Right renal cortex interstitium (tissue), 3 donors: ENCODE results near the gene PCNX1. TPM values are rescaled to one million over a fixed set of nuclear protein-coding genes. Genes with fewer than 3 reads are reported as not detected.
"Not testable (repeated sequence)": the region's sequence is repeated elsewhere in the genome, so short reads cannot be mapped to it uniquely, and the experiment has no call there.

Experiments used
- DNase-seq, 3 donors: peaks; one replicate each; pipeline ENCODE4 v3.0.0-alpha.2; 2013; ENCODE audit warnings: low read depth in 3 of 3, low spot score in 2 of 3
- polyA plus RNA-seq, 3 donors: library from polyadenylated mRNA; unstranded; fragments of 120-200 nt; gene quantifications; one replicate each; pipeline ENCODE4 v1.2.1, GENCODE V29; 2013; ENCODE audit not compliant: insufficient read length in 3 of 3

PCNX1 gene
- polyA plus RNA-seq, 3 donors, result 45.8 to 49.2 (median 49.2) TPM

DNA sequence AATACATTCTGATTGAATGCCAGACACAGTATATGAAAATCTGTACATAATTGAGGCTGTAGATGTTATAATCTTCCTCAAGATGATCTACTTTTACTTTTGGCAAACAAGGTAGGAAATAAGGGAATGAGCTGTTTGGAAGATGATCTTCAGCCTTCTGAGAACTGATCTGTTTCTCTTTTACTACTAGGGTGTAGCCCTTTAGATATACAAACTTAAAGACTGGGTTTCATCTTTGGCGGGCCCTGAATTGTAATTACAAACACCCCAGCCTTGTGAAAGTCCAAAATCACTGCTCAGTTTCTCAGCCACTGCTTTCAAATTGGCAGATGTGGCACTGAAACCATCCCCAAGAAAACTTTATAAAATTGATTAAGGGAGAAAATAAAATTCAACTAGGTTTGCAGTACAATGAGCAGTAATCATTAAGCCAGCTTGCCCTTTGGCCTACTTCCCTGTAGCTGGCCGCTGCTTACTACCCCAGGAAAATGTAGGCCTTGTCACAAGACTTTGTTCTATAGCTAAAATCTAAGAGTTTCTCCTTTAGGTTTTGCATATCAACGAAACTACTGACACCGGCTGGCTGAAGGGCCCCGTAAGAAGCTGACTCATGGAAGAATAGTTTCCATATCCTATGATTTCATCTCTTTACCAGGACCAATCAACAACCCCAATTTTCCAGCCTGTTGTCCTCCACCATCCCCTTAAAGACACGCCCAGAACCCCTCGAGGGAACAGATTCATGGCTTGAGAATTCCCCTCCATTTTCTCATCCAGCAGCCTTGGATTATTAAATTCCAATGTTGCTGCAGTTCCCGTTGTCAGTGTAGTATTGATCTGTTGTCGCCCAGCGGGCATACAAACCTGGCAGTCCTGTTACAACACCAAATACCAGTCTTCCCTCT is 210.8 kb downstream of the PCNX1 start:
- DNase-seq, result no peak

DNA sequence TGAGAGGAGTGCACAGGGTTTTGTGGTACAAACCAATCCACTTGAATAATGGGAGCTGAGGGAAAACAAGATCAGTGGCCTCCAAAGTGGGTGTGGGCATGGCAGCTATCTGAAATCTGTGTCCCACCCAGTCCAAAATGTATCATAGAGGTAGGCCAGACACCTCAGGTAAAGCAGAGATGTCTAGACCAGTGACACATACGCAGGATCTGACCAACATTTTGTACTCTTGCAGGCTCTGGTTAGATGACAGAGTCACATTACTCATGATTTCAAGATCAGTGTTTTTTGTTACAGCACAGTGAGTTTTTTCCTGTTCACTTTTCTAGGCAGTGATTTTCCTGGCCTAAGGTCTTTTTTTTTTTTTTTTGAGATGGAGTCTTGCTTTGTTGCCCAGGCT is 211.8 kb downstream of the PCNX1 start:
- no peak for DNase-seq

GRCh38 chr14:71119832-71120231 is 212.6 kb downstream of the PCNX1 start:
- no peak for DNase-seq

DNA sequence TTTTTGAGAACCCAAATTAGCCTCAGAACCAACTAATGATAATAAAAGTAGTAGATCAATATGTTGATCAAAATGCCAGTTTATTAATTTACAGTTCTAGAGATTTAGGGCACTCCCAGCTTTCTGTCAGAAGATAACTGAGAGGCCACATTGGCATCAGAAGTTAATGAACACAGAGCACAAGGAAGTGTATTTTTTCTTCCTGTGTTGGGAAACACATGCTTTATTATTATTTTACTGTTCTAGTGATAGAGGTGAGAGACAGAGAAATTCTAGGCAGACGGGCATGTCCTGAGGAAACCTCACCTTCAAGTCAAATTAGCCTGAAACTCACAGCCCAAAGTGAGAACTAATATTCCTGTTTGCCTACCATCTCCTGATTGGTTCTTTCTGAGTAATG is 213.7 kb downstream of the PCNX1 start:
- no peak for DNase-seq

DNA sequence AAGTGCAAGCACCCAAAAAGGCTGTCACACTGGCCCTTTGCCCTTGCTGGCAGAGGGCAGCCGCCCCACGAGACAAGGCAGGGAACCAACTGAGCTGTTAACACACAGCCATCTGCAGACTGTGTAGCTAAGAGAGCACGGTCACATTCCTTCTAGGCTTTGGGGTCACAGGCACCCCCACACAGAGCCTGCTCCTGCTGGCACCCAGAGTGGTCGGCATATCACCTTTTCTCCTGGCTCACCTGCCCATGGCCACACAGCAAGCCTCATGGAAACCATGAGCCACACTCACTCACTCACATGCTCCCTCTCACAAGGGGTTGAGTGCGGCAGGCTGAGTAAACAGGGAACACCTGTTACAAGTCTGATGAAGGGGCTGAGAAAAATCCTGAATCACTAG is 214.5 kb downstream of the PCNX1 start:
- no peak for DNase-seq

DNA sequence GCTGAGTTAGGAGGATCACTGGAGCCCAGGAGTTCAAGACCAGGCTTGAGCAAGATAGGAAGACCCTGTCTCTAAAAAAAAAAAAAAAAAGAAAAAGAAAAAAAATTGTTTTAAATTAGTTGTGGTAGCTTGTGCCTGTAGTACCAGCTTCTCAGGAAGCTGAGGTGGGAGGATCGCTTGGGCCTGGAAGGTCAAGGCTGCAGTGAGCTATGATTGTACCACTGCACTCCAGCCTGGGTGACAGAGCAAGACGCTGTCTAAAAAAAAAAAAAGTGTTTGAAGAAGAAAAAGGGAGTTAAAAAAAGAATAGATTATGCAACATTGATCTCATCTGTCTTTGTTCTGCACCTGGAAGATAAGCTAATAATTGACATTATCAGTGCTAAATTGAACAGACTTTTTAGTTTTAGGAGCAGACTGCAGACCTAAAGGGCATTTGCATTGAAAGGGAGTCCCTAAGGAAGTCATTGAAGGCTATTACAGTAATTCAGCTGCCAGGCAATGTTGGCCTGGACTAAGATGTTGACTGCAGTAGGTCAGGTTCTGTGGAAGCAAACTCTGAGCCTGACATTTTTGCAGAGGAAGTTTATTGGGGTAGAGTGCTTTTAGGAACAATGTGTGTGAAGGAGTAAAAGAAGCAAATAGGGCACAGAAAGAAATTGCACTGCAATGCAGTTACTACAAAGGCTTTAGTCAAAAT is 215.8 kb downstream of the PCNX1 start:
- no peak for DNase-seq

GRCh38 chr14:71123579-71124135 is 216.4 kb downstream of the PCNX1 start:
- DNase-seq, result no peak

DNA sequence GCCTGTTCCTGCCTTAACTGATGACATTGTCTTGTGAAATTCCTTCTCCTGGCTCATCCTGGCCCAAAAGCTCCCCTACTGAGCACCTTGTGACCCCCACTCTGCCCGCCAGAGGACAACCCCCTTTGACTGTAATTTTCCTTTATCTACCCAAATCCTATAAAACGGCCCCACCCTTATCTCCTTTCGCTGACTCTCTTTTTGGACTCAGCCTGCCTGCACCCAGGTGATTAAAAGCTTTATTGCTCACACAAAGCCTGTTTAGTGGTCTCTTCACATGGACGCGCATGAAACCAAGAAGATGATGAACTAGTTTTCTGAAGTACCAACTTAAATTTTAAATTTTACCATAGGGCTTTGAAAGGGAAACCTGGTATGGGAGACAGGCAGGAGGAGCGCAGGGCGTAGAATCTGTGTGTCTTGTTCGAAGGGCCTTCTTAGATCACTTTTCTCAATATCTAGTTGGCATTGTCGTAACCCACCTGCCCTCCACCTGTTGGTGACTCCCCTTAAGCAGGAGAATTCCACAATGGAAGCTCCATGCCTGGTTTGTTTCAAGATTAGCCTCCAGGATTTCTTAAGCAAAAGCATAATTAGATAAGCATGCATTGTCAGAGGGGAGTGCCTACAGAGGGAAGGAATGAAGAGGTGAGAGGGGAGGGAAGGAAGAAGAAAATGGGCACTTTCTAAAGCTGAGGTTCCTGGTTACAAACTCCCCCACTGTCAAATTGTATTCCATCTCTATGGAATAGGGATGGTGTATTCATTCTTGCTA is 222.6 kb downstream of the PCNX1 start:
- DNase-seq, result not testable (repeated sequence)

DNA sequence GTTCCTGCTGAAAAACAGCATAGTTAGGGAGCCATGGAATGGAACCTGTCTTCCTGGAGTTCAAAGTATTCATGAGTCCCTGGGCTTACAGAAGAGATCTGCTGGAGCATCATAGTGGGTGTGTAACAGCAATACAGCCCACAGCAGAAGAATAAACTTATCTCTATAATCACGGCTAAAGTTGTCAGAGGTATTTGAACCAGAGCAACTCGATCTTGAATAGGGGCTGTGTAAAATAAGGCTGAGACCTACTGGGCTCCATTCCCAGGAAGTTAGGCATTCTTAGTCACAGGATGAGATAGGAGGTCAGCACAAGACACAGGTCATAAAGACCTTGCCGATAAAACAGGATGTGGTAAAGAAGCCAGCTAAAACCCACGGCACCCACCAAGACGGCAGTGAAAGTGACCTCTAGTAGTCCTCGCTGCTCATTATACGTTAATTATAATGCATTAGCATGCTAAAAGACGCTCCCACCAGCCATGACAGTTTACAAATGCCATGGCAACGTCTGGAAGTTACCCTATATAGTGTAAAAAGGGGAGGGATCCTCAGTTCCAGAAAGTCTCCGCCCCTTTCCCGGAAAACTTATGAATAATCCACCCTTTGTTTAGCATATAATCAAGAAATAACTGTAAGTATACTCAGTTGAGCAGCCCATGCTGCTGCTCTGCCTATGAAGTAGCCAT is 223.4 kb downstream of the PCNX1 start:
- DNase-seq, result no peak

- DNase-seq, result no peak
Measured at GRCh38 chr14:71133296-71133695, 226.0 kb downstream of the PCNX1 start.

DNA sequence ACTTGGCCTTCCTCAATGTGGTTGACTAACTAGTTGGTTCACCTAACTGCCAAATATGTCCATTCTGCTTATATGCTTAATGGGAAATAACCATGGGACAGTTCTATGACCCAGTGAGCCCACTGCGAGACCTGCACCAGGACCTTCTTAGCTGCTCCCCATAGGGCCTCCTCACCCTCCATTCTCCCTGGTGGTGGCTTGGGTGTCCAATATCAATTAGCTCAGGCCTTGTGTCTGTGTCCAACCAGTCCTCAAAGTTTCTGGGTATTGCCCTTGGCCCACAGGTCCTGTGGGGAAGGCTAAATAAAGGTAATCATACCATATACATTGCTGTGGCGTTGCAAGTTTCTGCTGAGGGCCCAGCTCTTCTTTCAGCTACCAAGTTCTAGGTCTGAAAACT is 228.2 kb downstream of the PCNX1 start:
- no peak for DNase-seq

GRCh38 chr14:71135911-71136310 is 228.7 kb downstream of the PCNX1 start:
- DNase-seq, result no peak

DNA sequence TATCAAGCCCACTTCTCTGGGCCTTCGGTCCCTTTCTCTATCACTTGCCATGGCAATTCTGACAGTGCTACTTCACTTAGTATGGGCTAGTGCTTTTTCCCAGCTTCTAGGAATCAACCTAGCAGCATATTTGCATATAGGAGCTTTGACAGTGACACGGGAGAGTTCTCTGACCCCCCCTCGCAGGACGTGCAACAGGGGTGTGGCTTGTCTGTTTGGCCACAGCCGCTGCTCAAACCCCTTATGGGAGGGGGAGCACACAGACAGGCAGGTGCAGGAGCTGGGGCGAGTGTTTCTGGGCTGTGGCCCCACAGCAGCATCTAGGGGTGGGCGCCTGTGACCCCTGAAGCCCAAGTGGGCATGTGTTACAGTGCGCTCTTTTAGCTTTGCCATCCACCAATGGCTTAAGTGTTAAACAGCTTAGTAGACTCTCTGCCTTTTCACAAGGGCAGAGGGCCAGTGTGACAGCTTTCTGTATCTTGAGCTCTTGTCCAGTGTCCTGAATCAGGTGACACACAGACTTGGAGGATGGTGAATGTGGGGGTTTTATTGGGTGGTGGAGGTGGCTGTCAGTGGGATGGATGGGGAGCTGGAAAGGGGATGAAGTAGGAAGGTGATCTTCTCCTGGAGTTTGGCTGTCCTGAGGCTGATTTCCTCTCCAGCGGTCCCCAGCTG is 229.3 kb downstream of the PCNX1 start:
- no peak for DNase-seq

DNA sequence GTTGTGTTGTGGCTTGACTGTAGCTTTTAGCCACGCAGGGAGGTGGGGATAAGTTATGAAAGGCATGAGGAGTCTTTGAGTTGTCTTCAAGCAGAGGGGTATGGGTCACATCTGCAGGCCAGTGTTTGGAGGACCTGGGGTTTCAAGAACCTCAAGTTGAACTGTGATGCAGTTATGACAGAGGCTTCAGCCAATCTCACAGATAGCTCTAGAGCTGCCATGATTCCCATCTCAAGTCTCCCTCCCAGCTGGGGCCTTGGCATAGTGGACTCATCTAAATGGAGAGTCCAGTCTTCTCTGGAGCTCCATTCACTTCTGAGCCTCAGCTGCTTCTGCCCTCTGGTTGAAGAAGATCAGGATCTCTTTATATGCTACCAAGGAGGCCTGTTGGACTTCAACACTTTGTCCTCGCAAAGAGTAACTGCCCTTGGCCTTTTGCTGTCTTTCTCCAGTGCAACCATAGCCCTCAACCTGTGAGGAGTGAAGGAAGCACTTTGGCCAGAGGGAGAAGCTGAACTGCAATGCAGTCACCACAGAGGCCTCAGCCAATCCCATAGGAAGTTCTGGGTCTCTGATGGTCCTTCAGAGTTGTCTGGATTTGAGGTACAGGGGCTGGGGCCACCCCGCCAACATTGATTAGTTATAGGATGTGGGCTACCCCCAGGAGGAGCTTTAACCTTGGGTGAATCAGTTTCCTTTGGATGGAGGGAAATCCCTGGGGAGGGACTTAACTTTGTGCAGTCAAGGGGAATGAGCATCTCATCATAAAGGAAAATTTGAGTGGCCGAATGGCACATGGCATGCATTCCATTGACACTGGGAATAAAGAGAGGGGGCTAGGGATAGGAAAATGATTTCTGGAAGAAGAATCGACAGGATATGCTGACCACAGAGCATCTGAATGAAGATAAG is 230.5 kb downstream of the PCNX1 start:
- DNase-seq, result no peak

- peak in 1 of 3 donors; percentile 33 for DNase-seq
Measured at GRCh38 chr14:71138448-71139293, 231.4 kb downstream of the PCNX1 start.

DNA sequence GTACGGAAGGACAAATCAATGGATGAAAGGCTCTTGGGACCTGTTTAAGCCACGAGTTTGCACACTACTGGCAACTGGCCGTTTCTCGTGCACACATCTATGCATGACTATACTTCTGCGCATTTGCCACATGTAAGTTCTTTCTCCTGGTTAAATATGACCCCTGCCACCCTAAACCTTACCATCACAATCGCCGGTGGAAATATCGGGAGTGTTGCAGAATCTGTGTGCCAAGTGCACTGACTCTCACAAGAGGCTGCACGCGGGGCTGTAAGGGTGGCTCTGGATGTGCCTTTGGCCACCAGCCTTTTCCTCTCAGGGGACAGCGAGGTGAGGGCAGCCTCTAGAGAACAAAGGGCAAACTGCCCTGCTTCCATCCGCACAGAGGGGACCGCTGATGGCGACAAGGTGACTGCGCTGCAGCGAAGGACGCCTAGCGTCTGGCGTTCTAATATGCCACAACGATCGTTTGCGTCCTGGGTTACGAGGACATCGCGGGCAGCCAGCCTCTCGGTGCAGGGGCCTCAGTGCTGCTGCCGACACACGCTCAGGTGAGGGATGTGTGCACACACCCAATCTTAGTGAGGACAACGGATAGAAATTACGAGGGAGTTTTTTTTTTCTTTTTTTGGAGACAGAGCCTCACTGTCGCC is 232.2 kb downstream of the PCNX1 start:
- DNase-seq, result no peak

DNA sequence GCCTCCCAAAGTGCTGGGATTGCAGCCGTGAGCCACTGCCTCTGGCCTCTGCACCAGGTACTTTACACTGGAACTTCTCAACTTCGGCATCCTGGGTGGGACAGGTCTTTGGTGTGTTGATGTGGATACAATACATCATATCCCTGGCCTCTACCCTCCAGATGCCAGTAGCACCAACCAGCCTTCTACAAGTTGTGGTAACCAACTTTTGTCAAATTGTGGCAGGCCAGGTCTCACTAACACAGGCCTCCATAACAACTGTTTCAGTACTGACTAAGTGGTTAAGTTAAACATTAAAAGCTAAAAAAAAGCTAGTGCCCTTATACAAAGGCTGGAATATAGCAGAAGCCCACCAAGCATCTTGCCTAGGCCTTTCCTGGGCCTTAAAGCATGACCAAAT is 232.9 kb downstream of the PCNX1 start:
- DNase-seq, result no peak
